GM12878 (cell line): ENCODE results near the gene HIVEP1. TPM values are rescaled to one million over a fixed set of nuclear protein-coding genes. Genes with fewer than 3 reads are reported as not detected.

ENCODE experiments used
- ATAC-seq: fragments of 200-7000 bp; cut with Tn5 transposase; 3 replicates; pipeline ENCODE4 v1.9.1; 2020; ENCODE audit warnings: mild to moderate bottlenecking, moderate library complexity
- BruUV-seq: library from RNA; stranded (reverse); fragments of 400-500 nt; replicated peaks from 2 replicates; lab custom pipeline; 2021; lab: Mats Ljungman, UMichigan
- CTCF ChIA-PET: fragments of 300-600 bp; sonication (Branson Sonifier 250); formaldehyde crosslinking; extraction: SDS; loops from one replicate; lab custom pipeline; 2021; ENCODE audit warnings: inconsistent platforms; lab: Yijun Ruan, JAX
- POLR2A ChIA-PET: fragments of 350-600 bp; formaldehyde crosslinking; extraction: SDS; loops from one replicate; lab custom pipeline; 2021; ENCODE audit warnings: inconsistent platforms; lab: Charles Lee
- RAD21 ChIA-PET: fragments of 300-600 bp; sonication (Branson Sonifier 250); formaldehyde crosslinking; loops from one replicate; lab custom pipeline; 2023; ENCODE audit warnings: antibody characterized with exemption; ENCODE audit not compliant: unreplicated experiment; lab: Charles Lee
- SMC1A ChIA-PET: fragments of 300-600 bp; sonication (Branson Sonifier 250); formaldehyde crosslinking; loops from one replicate; lab custom pipeline; 2023; ENCODE audit not compliant: unreplicated experiment, uncharacterized antibody; lab: Charles Lee
- DNase-seq: peaks from one replicate; pipeline ENCODE4 v3.0.0-alpha.2; 2011; ENCODE audit warnings: low read depth, low spot score
- FAIRE-seq: peaks from 3 replicates; lab custom pipeline; 2011; peaks lifted over from hg19 to GRCh38; lab: Jason Lieb, UNC
- H2AFZ ChIP-seq: 2 replicates; pipeline ENCODE4 v1.6.0; 2011; ENCODE audit warnings: low read depth, low read length, control low read depth; ENCODE audit not compliant: control insufficient read depth
- H3K27ac ChIP-seq: 2 replicates; pipeline ENCODE4 v1.5.1; 2011; ENCODE audit warnings: control low read depth; ENCODE audit not compliant: control insufficient read depth, insufficient read depth
- H3K27me3 ChIP-seq, 2 experiments: replicated peaks in 1 of 2; 2 replicates each; pipeline versions ENCODE4 v1.6.0 to v1.6.1; 2011; ENCODE audit warnings: low read length in 1 of 2; ENCODE audit not compliant: control insufficient read depth in 2 of 2, insufficient read depth in 2 of 2
- H3K36me3 ChIP-seq, 2 experiments: 2 replicates each; pipeline ENCODE4 v1.5.1; 2011; ENCODE audit warnings: low read length in 1 of 2; ENCODE audit not compliant: control insufficient read depth in 2 of 2, insufficient read depth in 2 of 2
- H3K4me1 ChIP-seq: 2 replicates; pipeline ENCODE4 v1.6.1; 2011; ENCODE audit warnings: mild to moderate bottlenecking, low read length, moderate library complexity, mixed read lengths; ENCODE audit not compliant: control insufficient read depth, insufficient read depth
- H3K4me2 ChIP-seq: 2 replicates; pipeline ENCODE4 v1.6.0; 2011; ENCODE audit warnings: control low read depth; ENCODE audit not compliant: control insufficient read depth, insufficient read depth
- H3K4me3 ChIP-seq: fragments of 200-600 bp; sonication (generic); 2 replicates; pipeline ENCODE4 v1.5.1; 2016
- H3K79me2 ChIP-seq: 2 replicates; pipeline ENCODE4 v1.6.0; 2011; ENCODE audit warnings: low read length; ENCODE audit not compliant: control insufficient read depth, insufficient read depth
- H3K9ac ChIP-seq: 2 replicates; pipeline ENCODE4 v1.8.0; 2011; ENCODE audit warnings: low read length, control low read depth, mixed read lengths; ENCODE audit not compliant: control insufficient read depth, insufficient read depth
- H3K9me3 ChIP-seq: replicated peaks from 3 replicates; pipeline ENCODE4 v1.5.1; 2011; ENCODE audit warnings: mild to moderate bottlenecking, low read length; ENCODE audit not compliant: control insufficient read depth, insufficient read depth
- H4K20me1 ChIP-seq: 2 replicates; pipeline ENCODE4 v1.6.0; 2011; ENCODE audit not compliant: control insufficient read depth, insufficient read depth
- CBX3 ChIP-seq: fragments of 200-600 bp; sonication (generic); IDR thresholded peaks from 2 replicates; pipeline ENCODE4 v1.6.1; 2016; ENCODE audit warnings: low read depth, borderline replicate concordance
- CBX5 ChIP-seq: sonication (generic); IDR thresholded peaks from 2 replicates; pipeline ENCODE4 v1.6.1; 2016; ENCODE audit warnings: low read depth, moderate library complexity, mild to moderate bottlenecking, inconsistent platforms
- CHD2 ChIP-seq: IDR thresholded peaks from 2 replicates; pipeline ENCODE4 v1.6.1; 2011; ENCODE audit warnings: low read depth, low read length, improper control_type of control experiment, borderline replicate concordance
- ESRRA ChIP-seq: IDR thresholded peaks from 2 replicates; pipeline ENCODE4 v1.6.1; 2012; ENCODE audit warnings: mild to moderate bottlenecking, low read length, improper control_type of control experiment
- KDM1A ChIP-seq: fragments of 200-600 bp; sonication (generic); IDR thresholded peaks from 2 replicates; pipeline ENCODE4 v1.6.1; 2016; ENCODE audit warnings: borderline replicate concordance
- PML ChIP-seq: IDR thresholded peaks from 2 replicates; pipeline ENCODE4 v1.6.1; 2012; ENCODE audit warnings: low read length, inconsistent platforms
- POU2F2 ChIP-seq: IDR thresholded peaks from 3 replicates; pipeline ENCODE4 v1.6.1; 2011; ENCODE audit warnings: low read depth, mild to moderate bottlenecking, low read length, borderline replicate concordance
- RB1 ChIP-seq: fragments of 450-650 bp; formaldehyde crosslinking; IDR thresholded peaks from 2 replicates; pipeline ENCODE4 v1.6.1; 2017; ENCODE audit warnings: mild to moderate bottlenecking, borderline replicate concordance
- RUNX3 ChIP-seq: IDR thresholded peaks from 2 replicates; pipeline ENCODE4 v1.6.1; 2012; ENCODE audit warnings: low read length, inconsistent platforms
- WRNIP1 ChIP-seq: IDR thresholded peaks from 2 replicates; pipeline ENCODE4 v1.6.1; 2011; ENCODE audit warnings: low read depth, low read length, improper control_type of control experiment, borderline replicate concordance
- WGBS: methylation state at CpG from one replicate; pipeline ENCODE4 v1.1.6; 2016; ENCODE audit warnings: low lambda C conversion rate; ENCODE audit not compliant: insufficient replicate concordance, insufficient coverage; ENCODE audit errors: missing lambda C conversion rate; 5-methylcytosine and 5-hydroxymethylcytosine counted together
- in situ Hi-C: fragments of 300-500 bp; cut with MboI; formaldehyde crosslinking; loops from 9 replicates; pipeline ENCODE4 v1.14.3; 2018; ENCODE audit warnings: mixed read lengths
- intact Hi-C: fragments of 100-400 bp; cut with micrococcal nuclease; formaldehyde crosslinking; loops from one replicate; pipeline ENCODE4 v1.14.2; 2022; ENCODE audit not compliant: unreplicated experiment
- polyA plus RNA-seq, 11 experiments: library from polyadenylated mRNA; depleted of rRNA in 4 of 11; unstranded in 6 of 11; stranded (reverse) in 5 of 11; fragments of >200 nt; fragmentation: Nextera tagmentation in 4 of 11; fragmentation: Illumina TruSeq in 1 of 11; extraction: Ambion mirVana in 4 of 11; extraction: Trizol in 1 of 11; gene quantifications; 1 replicate in 1 of 11; 2 replicates in 10 of 11; pipeline versions ENCODE4 v1.2.1 to v1.2.3, GENCODE V29; 2011 to 2016; ENCODE audit warnings: inconsistent platforms in 2 of 11, missing spikeins in 2 of 11, low read depth in 1 of 11
- total RNA-seq, 4 experiments: library from RNA; depleted of rRNA in 3 of 4; stranded (reverse); fragments of >200 nt in 3 of 4; fragmentation: Illumina TruSeq in 1 of 4; extraction: Trizol in 1 of 4; gene quantifications; 2 replicates each; pipeline versions ENCODE4 v1.2.1 to v1.2.3, GENCODE V29; 2013 to 2021
- TF ChIP-seq, protein P1 (sequence below): fragments of 450-650 bp; formaldehyde crosslinking; IDR thresholded peaks from 2 replicates; pipeline ENCODE4 v1.4.0; 2022; ENCODE audit warnings: mild to moderate bottlenecking, moderate library complexity
- TF ChIP-seq, protein P2 (sequence below): fragments of 450-650 bp; IDR thresholded peaks from 2 replicates; pipeline ENCODE4 v1.6.1; 2017; ENCODE audit warnings: mild to moderate bottlenecking, moderate library complexity

HIVEP1 gene
- total and polyA plus RNA-seq, 10 of the 15 experiments (the other 5 are each of a cell fraction or from before 2014, with no cell fraction given) = 4.3 to 37.5 (median 21.6) TPM

DNA sequence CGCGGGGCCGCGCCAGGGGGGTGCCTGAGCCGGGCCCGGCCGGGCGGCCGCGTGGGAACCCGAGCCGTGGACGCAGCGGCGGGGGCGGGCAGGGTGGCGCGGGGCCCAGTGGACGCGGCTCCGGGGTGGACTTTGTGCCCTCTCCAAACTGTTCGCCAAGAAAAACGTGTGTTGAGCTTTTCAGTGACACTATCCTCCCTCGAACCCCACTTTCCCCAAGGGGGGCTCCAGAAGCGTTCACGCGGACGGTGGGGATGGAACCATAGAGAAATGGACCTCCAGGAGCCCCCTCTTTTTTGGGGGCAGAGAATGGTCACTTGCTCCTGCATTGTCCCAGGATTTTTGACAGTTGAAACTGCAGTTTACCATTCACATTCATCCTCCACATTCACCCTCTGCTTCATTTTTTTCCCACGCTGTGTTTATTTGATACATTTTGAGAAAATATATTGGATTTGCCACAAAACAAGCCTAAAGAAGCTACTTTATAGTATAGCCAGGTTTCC, 2.9 kb upstream of the HIVEP1 start (continued):
- TF ChIP-seq CHD2 (no peak), RUNX3 (no peak), ESRRA (no peak), CBX3 (no peak), RB1 (no peak), POU2F2 (peak; percentile 56; the same call in 1 of the 3 replicates)
- TF ChIP-seq, all 136 proteins: peak for 11

DNA sequence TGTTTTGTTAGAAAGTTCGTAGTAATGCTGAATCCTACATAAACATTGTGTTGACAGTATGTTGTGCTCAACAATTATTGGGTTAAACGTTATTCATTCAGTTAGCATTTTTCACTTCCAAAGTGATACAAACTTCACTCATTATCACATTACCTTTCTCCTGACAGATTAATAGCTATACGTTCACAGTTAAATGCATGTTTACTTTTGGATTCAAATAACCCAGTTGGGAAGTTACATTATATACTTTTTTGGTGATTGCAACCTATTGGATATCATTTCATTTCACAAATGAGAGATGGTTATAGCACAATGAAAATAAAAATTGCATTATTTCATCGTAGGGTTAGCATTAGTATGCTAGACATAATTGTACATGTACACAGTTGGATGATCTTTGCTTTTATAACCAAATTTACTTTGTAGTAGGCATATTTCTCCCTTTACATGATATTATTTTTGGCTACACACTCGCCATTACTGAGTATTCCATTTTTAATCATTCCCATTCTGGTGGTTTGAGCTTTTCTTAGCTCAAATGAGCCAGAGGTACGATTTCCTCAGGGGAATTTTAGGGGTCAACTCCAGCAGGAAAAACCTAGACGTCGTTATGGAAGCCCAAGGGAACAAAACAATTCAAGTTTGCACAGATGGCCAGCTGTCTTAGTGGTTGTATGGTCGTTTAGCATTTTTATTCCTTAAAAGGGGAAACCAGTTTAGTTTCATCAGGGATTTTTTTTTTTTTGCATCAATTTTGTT, 2.1 kb upstream of the HIVEP1 start:
- H3K4me2 ChIP-seq = peak overlapping the region; percentile 79
- SMC1A ChIA-PET = interaction anchor here (0.6 to 3.1 kb wide), 35 partner anchors 9 to 598 kb away, joined by 3 to 23 read pairs (median 5); no protein-coding TSS in a partner anchor
- no peaks in the 10 kb centered on the region for H4K20me1 ChIP-seq
- H3K27me3 ChIP-seq = no peaks in the 10 kb centered on the region
- H3K4me1 ChIP-seq = peaks cover 8% of the 10 kb centered on the region
- H2AFZ ChIP-seq = no peak overlapping the region
- under 1% methylated on average over 9 of the region's 9 CpGs for WGBS
- in situ Hi-C loops (loop anchor here (5.0 to 25.0 kb wide), 3 partner anchors 178 to 595 kb away; no protein-coding TSS in a partner anchor), intact Hi-C loops (loop anchor here (2.0 to 10.0 kb wide), 6 partner anchors 223 to 347 kb away; partner anchors contain the start of gene EDN1)
- peak overlapping the region; percentile 96 for H3K27ac ChIP-seq
- DNase-seq (no peak), ATAC-seq (no peak), FAIRE-seq (no peak)
- peak overlapping the region; percentile 68 for H3K4me3 ChIP-seq
- BruUV-seq = TSS peak; percentile 86
- peaks cover 7% of the 10 kb centered on the region; the same call in 2 of the 3 replicates for H3K9me3 ChIP-seq
- RAD21 ChIA-PET = interaction anchor here (0.5 to 6.9 kb wide), 26 partner anchors 39 to 595 kb away, joined by 3 to 77 read pairs (median 4); partner anchors contain the start of gene EDN1
- H3K36me3 ChIP-seq = peaks cover 0 to 4% of the 10 kb centered on the region in 2 experiments; a peak in 1 of 4 replicates
- POLR2A ChIA-PET = interaction anchor here (0.8 to 1.5 kb wide), 9 partner anchors 43 to 302 kb away, joined by 3 to 6 read pairs (median 4); no protein-coding TSS in a partner anchor
- peaks cover 48% of the 10 kb centered on the region for H3K79me2 ChIP-seq
- CTCF ChIA-PET = interaction anchor here (0.6 to 1.1 kb wide), 4 partner anchors 49 to 289 kb away, joined by 3 to 5 read pairs (median 4); no protein-coding TSS in a partner anchor
- H3K9ac ChIP-seq = peak overlapping the region; percentile 87
- TF ChIP-seq, protein P1, sequence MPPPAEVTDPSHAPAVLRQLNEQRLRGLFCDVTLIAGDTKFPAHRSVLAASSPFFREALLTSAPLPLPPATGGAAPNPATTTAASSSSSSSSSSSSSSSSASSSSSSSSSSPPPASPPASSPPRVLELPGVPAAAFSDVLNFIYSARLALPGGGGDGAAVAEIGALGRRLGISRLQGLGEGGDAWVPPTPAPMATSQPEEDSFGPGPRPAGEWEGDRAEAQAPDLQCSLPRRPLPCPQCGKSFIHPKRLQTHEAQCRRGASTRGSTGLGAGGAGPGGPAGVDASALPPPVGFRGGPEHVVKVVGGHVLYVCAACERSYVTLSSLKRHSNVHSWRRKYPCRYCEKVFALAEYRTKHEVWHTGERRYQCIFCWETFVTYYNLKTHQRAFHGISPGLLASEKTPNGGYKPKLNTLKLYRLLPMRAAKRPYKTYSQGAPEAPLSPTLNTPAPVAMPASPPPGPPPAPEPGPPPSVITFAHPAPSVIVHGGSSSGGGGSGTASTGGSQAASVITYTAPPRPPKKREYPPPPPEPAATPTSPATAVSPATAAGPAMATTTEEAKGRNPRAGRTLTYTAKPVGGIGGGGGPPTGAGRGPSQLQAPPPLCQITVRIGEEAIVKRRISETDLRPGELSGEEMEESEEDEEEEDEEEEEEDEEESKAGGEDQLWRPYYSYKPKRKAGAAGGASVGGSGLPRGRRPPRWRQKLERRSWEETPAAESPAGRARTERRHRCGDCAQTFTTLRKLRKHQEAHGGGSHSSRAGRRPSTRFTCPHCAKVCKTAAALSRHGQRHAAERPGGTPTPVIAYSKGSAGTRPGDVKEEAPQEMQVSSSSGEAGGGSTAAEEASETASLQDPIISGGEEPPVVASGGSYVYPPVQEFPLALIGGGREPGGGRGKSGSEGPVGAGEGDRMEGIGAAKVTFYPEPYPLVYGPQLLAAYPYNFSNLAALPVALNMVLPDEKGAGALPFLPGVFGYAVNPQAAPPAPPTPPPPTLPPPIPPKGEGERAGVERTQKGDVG (CRISPR knock-in tag) = no peak
- TF ChIP-seq KDM1A (no peak), WRNIP1 (no peak), PML (peak; percentile 61; the same call in 1 of the 2 replicates), CBX5 (0 out of 2 replicates have a peak, but pooled peaks have one; percentile 11), RUNX3 (0 out of 2 replicates have a peak, but pooled peaks have one; percentile 11)
- TF ChIP-seq, protein P2, sequence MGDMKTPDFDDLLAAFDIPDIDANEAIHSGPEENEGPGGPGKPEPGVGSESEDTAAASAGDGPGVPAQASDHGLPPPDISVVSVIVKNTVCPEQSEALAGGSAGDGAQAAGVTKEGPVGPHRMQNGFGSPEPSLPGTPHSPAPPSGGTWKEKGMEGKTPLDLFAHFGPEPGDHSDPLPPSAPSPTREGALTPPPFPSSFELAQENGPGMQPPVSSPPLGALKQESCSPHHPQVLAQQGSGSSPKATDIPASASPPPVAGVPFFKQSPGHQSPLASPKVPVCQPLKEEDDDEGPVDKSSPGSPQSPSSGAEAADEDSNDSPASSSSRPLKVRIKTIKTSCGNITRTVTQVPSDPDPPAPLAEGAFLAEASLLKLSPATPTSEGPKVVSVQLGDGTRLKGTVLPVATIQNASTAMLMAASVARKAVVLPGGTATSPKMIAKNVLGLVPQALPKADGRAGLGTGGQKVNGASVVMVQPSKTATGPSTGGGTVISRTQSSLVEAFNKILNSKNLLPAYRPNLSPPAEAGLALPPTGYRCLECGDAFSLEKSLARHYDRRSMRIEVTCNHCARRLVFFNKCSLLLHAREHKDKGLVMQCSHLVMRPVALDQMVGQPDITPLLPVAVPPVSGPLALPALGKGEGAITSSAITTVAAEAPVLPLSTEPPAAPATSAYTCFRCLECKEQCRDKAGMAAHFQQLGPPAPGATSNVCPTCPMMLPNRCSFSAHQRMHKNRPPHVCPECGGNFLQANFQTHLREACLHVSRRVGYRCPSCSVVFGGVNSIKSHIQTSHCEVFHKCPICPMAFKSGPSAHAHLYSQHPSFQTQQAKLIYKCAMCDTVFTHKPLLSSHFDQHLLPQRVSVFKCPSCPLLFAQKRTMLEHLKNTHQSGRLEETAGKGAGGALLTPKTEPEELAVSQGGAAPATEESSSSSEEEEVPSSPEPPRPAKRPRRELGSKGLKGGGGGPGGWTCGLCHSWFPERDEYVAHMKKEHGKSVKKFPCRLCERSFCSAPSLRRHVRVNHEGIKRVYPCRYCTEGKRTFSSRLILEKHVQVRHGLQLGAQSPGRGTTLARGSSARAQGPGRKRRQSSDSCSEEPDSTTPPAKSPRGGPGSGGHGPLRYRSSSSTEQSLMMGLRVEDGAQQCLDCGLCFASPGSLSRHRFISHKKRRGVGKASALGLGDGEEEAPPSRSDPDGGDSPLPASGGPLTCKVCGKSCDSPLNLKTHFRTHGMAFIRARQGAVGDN = 0 out of 2 replicates have a peak, but pooled peaks have one; percentile 25
